Gastrocnemius medialis (tissue), 4 donors: ENCODE measurements around the gene ASB5.

Source experiments
- POLR2A ChIP-seq, 2 donors: fragments of 450-650 bp; IDR thresholded peaks; one replicate each; pipeline ENCODE4 v1.6.1; 2017; ENCODE audit warnings: antibody characterized with exemption in 2 of 2, mild to moderate bottlenecking in 2 of 2, moderate library complexity in 2 of 2
- TF ChIP-seq, protein P1 (sequence below), 5 experiments: fragments of 450-650 bp in 3 of 5; fragments of 200-600 bp in 2 of 5; sonication (generic) in 2 of 5; IDR thresholded peaks in 4 of 5; conservative IDR thresholded peaks in 1 of 5; 1 replicate in 4 of 5; 2 replicates in 1 of 5; pipeline ENCODE4 v1.5.1; 2016 to 2019; ENCODE audit warnings: antibody characterized with exemption in 5 of 5, mild to moderate bottlenecking in 3 of 5, moderate library complexity in 3 of 5

DNA sequence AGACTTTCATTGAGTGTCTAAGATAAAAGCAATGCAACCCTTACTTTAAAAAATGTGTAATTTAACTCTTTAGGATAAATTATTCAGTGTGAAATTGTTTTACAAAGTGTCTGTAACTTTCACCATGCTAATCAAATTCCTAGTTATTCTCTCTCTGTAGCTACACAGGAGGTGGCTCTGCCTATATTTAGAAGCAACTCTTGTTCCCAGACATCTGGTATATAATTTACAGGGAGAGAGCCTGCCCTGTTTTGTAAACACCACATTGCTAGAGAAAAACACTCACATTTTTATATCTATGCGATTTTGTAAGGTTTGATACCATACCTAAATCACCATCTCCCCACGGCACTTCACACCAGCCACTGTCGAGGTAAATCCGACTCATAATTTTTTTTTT is 38.2 kb downstream of the ASB5 start:
- TF ChIP-seq, protein P1, sequence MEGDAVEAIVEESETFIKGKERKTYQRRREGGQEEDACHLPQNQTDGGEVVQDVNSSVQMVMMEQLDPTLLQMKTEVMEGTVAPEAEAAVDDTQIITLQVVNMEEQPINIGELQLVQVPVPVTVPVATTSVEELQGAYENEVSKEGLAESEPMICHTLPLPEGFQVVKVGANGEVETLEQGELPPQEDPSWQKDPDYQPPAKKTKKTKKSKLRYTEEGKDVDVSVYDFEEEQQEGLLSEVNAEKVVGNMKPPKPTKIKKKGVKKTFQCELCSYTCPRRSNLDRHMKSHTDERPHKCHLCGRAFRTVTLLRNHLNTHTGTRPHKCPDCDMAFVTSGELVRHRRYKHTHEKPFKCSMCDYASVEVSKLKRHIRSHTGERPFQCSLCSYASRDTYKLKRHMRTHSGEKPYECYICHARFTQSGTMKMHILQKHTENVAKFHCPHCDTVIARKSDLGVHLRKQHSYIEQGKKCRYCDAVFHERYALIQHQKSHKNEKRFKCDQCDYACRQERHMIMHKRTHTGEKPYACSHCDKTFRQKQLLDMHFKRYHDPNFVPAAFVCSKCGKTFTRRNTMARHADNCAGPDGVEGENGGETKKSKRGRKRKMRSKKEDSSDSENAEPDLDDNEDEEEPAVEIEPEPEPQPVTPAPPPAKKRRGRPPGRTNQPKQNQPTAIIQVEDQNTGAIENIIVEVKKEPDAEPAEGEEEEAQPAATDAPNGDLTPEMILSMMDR (IDR thresholded peaks at IDR 0.05 in 4 of 5, conservative IDR thresholded peaks at IDR 0.05 in 1 of 5) = no peak
- TF ChIP-seq POLR2A (IDR thresholded peaks at IDR 0.05) = peak; percentile 7 to 29
